Esophagus muscularis mucosa (tissue), 4 donors: Measurements from ENCODE around the gene ECE1. TPM values are rescaled to one million over a fixed set of nuclear protein-coding genes. Genes with fewer than 3 reads are reported as not detected.
A peak's percentile ranks its signal among the peaks of the same experiment; 100 is the strongest.
"Not testable (repeated sequence)": the region's sequence is repeated elsewhere in the genome, so short reads cannot be mapped to it uniquely, and the experiment has no call there.

Experiments
- DNase-seq: peaks from one replicate; pipeline ENCODE4 v3.0.0-alpha.2; 2017; ENCODE audit errors: extremely low spot score
- H3K27ac ChIP-seq, 4 donors: fragments of 200-600 bp; sonication (generic); replicated peaks in 1 of 4; 1 replicate in 3 of 4; 2 replicates in 1 of 4; pipeline ENCODE4 v1.5.1; 2016 to 2019; ENCODE audit warnings: mild to moderate bottlenecking in 1 of 4
- H3K27me3 ChIP-seq, 4 donors: fragments of 200-600 bp; sonication (generic); one replicate each; pipeline versions ENCODE4 v1.5.1 to v1.6.0; 2016 to 2019
- H3K36me3 ChIP-seq, 4 donors: fragments of 200-600 bp; sonication (generic); one replicate each; pipeline ENCODE4 v1.5.1; 2016 to 2019
- H3K4me1 ChIP-seq, 4 donors: fragments of 200-600 bp; sonication (generic); one replicate each; pipeline ENCODE4 v1.5.1; 2016 to 2019
- H3K4me3 ChIP-seq, 4 donors: fragments of 200-600 bp; sonication (generic); 1 replicate in 2 of 4; 2 replicates in 2 of 4; pipeline ENCODE4 v1.5.1; 2016 to 2019; ENCODE audit warnings: mild to moderate bottlenecking in 4 of 4, moderate library complexity in 1 of 4
- H3K9me3 ChIP-seq, 4 donors: fragments of 200-600 bp; sonication (generic); 1 replicate in 3 of 4; 2 replicates in 1 of 4; pipeline ENCODE4 v1.5.1; 2016 to 2019
- CTCF ChIP-seq, 3 experiments: fragments of 200-600 bp in 2 of 3; fragments of 450-650 bp in 1 of 3; sonication (generic) in 2 of 3; IDR thresholded peaks; one replicate each; pipeline ENCODE4 v1.5.1; 2017 to 2019; ENCODE audit warnings: antibody characterized with exemption in 3 of 3, mild to moderate bottlenecking in 2 of 3, moderate library complexity in 1 of 3
- EP300 ChIP-seq: sonication (generic); formaldehyde crosslinking; IDR thresholded peaks from one replicate; pipeline ENCODE4 v1.6.1; 2017; ENCODE audit warnings: antibody characterized with exemption
- POLR2A ChIP-seq: fragments of 450-650 bp; IDR thresholded peaks from one replicate; pipeline ENCODE4 v1.6.1; 2017; ENCODE audit warnings: antibody characterized with exemption, moderate library complexity, mild to moderate bottlenecking, low read depth
- POLR2AphosphoS5 ChIP-seq, 2 donors: sonication (generic); formaldehyde crosslinking; IDR thresholded peaks; one replicate each; pipeline ENCODE4 v1.6.1; 2017; ENCODE audit warnings: antibody characterized with exemption in 2 of 2
- WGBS: methylation state at CpG from one replicate; pipeline ENCODE4 v1.1.5; 2018; 5-methylcytosine and 5-hydroxymethylcytosine counted together
- intact Hi-C: fragments of 100-400 bp; cut with DNase I; formaldehyde crosslinking; loops from one replicate; pipeline ENCODE4 v1.15.1; 2023
- total RNA-seq, 4 donors: library from RNA; depleted of rRNA; stranded (reverse); fragments of >200 nt; gene quantifications; one replicate each; pipeline versions ENCODE4 v1.1.0 to v1.2.1, GENCODE V29; 2016

The ECE1 gene
- total RNA-seq, 4 donors from 2014 or later: 53.6 to 101 (median 80.7) TPM

- H3K4me3 ChIP-seq: no peak overlapping the region
- DNase-seq: no peak
- H3K27ac ChIP-seq: peak overlapping the region in 2 of 4 donors; percentile 30 to 36
- no peaks in the 10 kb centered on the region for H3K27me3 ChIP-seq
- intact Hi-C loops: no loop called here
- peaks cover 0 to 16% (median 9%) of the 10 kb centered on the region in 4 donors for H3K36me3 ChIP-seq
- WGBS: 85% methylated on average over 12 of the region's 17 CpGs
- no peaks in the 10 kb centered on the region for H3K9me3 ChIP-seq
- H3K4me1 ChIP-seq: peaks cover 30 to 47% (median 44%) of the 10 kb centered on the region in 4 donors
- TF ChIP-seq POLR2AphosphoS5 (IDR thresholded peaks at IDR 0.05) (no peak), POLR2A (no peak), CTCF (IDR thresholded peaks at IDR 0.05) (no peak), EP300 (no peak)
Measured at GRCh38 chr1:21284206-21285054, 5.8 kb downstream of the ECE1 start.

- Histone ChIP-seq H3K4me3 (no peak overlapping the region), H3K27ac (no peak overlapping the region), H3K4me1 (peaks cover 35 to 47% (median 44%) of the 10 kb centered on the region in 4 donors), H3K36me3 (peaks cover 0 to 16% (median 9%) of the 10 kb centered on the region in 4 donors), H3K27me3 (no peaks in the 10 kb centered on the region), H3K9me3 (no peaks in the 10 kb centered on the region)
- intact Hi-C loops: no loop called here
- DNase-seq: no peak
- TF ChIP-seq EP300 (no peak), POLR2A (no peak), POLR2AphosphoS5 (IDR thresholded peaks at IDR 0.05) (no peak), CTCF (IDR thresholded peaks at IDR 0.05) (no peak)
- WGBS: 97% methylated on average over 7 of the region's 7 CpGs
Measured at GRCh38 chr1:21283524-21283923, 6.7 kb downstream of the ECE1 start.

GRCh38 chr1:21282020-21282419 lies 8.2 kb downstream of the ECE1 start:
- H3K27ac ChIP-seq: not testable (repeated sequence)
- H3K36me3 ChIP-seq: peaks cover 0 to 16% (median 8%) of the 10 kb centered on the region in 4 donors

GRCh38 chr1:21280482-21280881 lies 9.8 kb downstream of the ECE1 start:
- no peaks in the 10 kb centered on the region for H3K27me3 ChIP-seq
- H3K27ac ChIP-seq: peak overlapping the region; percentile 70 to 79 (median 75)
- no peak for TF ChIP-seq CTCF (IDR thresholded peaks at IDR 0.05)
- TF ChIP-seq POLR2A: no peak
- no peak for TF ChIP-seq POLR2AphosphoS5 (IDR thresholded peaks at IDR 0.05)
- TF ChIP-seq EP300: no peak
- no peak overlapping the region for H3K4me3 ChIP-seq
- 71% methylated on average over 4 of the region's 4 CpGs for WGBS
- DNase-seq: no peak
- peaks cover 60 to 72% (median 61%) of the 10 kb centered on the region in 4 donors for H3K4me1 ChIP-seq
- H3K36me3 ChIP-seq: peaks cover 0 to 20% (median 11%) of the 10 kb centered on the region in 4 donors
- intact Hi-C loops: no loop called here
- H3K9me3 ChIP-seq: no peaks in the 10 kb centered on the region

More at GRCh38 chr1:21282020-21282419, 8.2 kb downstream of the ECE1 start:
- WGBS: 96% methylated on average over 4 of the region's 4 CpGs
- H3K9me3 ChIP-seq, H3K4me3 ChIP-seq, DNase-seq, intact Hi-C loops, H3K27me3 ChIP-seq: not testable (repeated sequence)
- peaks cover 50 to 59% (median 57%) of the 10 kb centered on the region in 4 donors for H3K4me1 ChIP-seq

GRCh38 chr1:21280011-21280471 lies 10.2 kb downstream of the ECE1 start:
- H3K27me3 ChIP-seq: no peaks in the 10 kb centered on the region
- 71% methylated on average over 3 of the region's 5 CpGs for WGBS
- no peak for TF ChIP-seq EP300
- TF ChIP-seq POLR2AphosphoS5 (IDR thresholded peaks at IDR 0.05): peak in 1 of 2 donors; percentile 29
- peaks cover 0 to 21% (median 11%) of the 10 kb centered on the region in 4 donors for H3K36me3 ChIP-seq
- H3K9me3 ChIP-seq: no peaks in the 10 kb centered on the region
- intact Hi-C loops: no loop called here
- H3K27ac ChIP-seq: peak overlapping the region; percentile 70 to 79 (median 75)
- H3K4me1 ChIP-seq: peaks cover 58 to 73% (median 62%) of the 10 kb centered on the region in 4 donors
- no peak for DNase-seq
- no peak overlapping the region for H3K4me3 ChIP-seq
